Measurements from ENCODE around the gene CHD9.
"Not testable (repeated sequence)": the region's sequence is repeated elsewhere in the genome, so short reads cannot be mapped to it uniquely, and the experiment has no call there.

The CHD9 gene

GRCh38 chr16:53291757-53292392 is 237.1 kb downstream of the CHD9 start:
- no peak for DNase-seq

DNA sequence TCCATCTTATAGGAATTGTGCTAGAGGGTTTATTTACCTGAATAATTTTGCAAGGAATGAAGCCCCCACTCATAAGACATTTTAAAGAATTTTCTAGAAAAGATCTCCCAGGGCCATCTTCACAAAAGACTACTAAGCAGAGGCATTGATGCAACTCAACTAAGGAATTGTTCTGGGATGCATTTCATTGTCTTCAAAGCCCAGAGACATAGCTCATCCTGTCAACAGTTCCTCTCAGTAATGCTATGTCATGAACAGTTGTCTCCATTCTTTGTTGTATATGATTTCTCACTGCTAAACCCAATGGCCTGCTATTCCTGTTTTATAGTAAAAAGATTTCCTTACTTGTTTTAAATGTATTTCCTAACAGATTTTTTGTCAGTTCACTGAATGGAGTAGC is 242.7 kb downstream of the CHD9 start:
- no peak for DNase-seq

GRCh38 chr16:53304334-53304733 is 249.5 kb downstream of the CHD9 start:
- no peak for DNase-seq

DNA sequence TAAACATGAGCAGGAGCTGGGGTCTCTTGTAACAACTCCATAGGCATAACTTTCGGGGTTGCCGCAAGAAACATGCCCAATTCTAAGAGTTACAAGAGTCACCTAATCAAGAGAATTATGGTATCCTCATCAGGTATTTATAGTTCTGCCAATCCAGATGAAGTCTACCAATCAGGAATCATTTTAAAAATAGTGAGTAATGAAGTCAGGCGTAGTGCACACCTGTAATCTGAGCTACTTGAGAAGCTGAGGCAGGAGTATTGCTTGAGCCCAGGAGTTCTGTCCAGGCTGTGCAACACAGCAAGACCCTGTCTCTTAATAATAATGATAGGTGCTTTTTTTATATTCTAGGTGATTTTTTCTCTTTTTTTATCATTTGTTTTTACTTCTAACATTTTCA is 251.0 kb downstream of the CHD9 start:
- DNase-seq, result no peak

GRCh38 chr16:53309457-53309856 is 254.7 kb downstream of the CHD9 start:
- DNase-seq, result no peak

- DNase-seq, result no peak
These were observed 266.2 kb downstream of the CHD9 start for GRCh38 chr16:53320992-53321391.

DNA sequence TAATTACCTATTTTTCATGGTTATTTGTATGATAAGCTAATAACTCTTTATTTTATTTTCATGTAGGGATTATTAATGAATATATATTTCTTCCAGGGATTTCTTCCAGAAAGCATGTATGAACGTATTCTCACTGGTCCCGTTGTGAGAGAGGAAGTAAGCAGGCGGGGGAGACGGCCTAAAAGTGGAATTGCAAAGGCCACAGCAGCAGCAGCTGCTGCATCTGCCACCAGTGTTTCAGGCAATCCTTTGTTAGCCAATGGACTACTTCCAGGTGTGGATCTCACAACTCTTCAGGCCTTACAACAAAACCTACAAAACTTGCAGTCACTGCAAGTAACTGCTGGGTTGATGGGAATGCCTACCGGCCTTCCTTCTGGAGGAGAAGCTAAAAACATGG is 269.1 kb downstream of the CHD9 start:
- no peak for DNase-seq

DNA sequence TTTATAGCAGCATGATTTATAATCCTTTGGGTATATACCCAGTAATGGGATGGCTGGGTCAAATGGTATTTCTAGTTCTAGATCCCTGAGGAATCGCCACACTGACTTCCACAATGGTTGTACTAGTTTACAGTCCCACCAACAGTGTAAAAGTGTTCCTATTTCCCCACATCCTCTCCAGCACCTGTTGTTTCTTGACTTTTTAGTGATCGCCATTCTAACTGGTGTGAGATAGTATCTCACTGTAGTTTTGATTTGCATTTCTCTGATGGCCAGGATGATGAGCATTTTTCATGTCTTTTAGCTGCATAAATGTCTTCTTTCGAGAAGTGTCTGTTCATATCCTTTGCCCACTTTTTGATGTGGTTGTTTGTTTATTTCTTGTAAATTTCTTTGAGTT is 276.2 kb downstream of the CHD9 start:
- DNase-seq, result not testable (repeated sequence)

GRCh38 chr16:53334581-53334980 is 279.8 kb downstream of the CHD9 start:
- DNase-seq, result no peak

- DNase-seq, result no peak
These were observed 282.5 kb downstream of the CHD9 start for GRCh38 chr16:53337294-53337693.

DNA sequence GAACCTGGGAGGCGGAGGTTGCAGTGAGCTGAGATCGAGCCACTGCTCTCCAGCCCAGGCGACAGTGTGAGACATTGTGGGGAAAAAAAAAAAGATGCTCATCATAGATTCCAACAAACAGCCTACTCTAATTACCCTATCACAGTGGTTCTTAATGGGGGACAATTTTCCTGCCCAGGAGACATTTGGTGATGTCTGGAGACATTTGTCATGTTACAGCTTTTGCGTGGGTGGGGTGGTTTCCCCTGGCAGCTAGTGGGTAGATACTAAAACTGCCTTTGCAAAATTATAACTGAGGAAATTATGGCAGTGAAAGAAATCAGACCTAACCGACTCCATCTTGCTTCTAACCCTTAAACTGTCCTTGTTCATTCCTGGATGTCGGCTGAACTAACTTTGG is 287.0 kb downstream of the CHD9 start:
- DNase-seq, result no peak

DNA sequence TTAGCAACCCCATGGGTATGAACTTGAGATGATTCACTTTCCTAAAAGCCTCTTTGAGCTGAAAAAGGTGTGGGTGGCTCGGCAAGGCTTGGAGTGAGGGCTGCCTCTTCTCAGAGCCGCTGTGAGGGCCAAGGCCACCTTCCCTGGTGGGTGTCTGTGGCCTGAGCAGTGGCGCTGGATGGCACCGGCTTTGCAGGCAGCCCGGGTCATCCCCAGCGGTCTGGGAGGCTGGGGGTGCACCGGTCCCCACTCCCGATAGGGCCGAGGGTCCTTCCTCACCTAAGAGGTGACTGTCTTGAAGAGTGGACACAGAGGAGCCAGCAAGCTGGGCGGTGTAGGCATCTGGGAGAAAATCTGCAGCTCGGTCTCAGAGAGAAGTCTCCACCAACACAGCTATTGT is 300.3 kb downstream of the CHD9 start:
- no peak for DNase-seq

DNA sequence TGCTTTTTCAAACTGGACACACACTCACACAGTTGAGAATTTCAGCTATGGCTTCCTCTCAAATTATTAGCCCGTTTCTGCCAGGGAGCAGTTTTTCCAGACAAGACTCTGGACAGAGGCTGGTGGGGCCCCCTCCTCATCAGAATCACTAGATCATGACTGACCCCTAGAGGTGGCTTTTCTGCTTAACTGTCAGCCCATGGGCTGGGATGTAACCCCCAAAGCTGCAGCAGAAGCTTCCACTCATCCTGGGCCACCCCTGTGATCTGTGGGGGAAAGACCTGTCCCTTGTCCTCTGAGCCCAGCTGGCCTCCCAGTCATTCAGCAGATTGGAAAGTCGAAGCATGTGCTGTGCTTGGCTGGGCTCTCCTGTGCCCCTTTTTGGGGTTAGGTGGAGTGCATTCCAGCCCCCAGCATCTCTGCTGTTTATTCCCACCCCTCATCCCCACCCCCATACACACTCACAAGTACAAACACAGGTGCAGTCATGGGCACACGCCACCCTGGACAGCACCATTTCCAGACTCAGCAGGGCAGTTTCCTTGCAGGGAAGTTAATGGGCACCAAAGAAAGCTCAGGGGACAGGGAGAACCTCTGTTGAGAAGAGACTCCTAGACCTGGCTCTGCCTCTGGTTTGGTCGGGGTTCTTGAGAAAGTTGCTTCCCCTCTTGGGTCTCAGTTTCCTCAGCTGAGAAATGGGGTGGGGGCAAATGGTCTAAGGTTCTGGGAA is 301.9 kb downstream of the CHD9 start:
- no peak for DNase-seq

- DNase-seq, result no peak
These were observed 302.4 kb downstream of the CHD9 start for GRCh38 chr16:53357208-53357586.

GRCh38 chr16:53357955-53358354 is 303.2 kb downstream of the CHD9 start:
- no peak for DNase-seq

DNA sequence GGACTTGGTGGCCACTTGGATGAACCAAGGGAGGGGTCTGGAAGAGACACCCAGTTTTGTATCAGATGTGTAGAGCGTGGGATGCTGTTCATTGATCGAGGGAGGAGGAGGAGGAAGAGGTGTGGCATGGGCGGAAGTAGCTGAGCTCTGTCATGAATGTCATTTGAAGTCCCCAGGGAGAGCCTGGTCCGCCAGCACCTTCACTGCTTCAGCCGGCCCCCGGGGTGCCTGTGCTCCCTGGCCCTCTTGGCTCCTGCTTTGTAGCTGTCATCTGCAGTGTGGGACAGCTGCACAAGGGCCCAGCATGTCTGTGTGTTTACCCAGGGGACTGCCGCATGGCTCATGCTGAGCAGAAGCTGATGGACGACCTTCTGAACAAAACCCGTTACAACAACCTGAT is 304.1 kb downstream of the CHD9 start:
- DNase-seq, result no peak

- no peak for DNase-seq
These were observed 315.1 kb downstream of the CHD9 start for GRCh38 chr16:53369921-53370320.

DNA sequence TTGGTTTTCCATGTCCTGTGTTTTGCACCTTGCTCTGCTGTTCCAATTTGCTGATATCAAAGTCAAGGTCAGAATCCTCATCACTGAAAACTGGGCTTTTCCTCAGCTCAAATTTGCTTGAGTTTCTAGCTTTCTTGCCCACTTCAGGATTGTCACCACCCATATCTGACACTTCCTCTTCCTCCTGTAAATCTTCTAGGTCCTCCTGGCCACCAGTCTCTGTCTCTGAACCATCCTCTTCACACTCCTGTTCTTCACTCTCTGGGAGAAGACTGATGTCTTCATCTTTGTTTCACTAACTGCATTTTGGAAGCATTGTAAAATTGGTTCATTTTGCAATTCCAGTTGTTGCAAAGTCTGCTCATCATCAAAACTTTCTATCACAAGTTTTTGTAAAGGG is 316.0 kb downstream of the CHD9 start:
- no peak for DNase-seq

DNA sequence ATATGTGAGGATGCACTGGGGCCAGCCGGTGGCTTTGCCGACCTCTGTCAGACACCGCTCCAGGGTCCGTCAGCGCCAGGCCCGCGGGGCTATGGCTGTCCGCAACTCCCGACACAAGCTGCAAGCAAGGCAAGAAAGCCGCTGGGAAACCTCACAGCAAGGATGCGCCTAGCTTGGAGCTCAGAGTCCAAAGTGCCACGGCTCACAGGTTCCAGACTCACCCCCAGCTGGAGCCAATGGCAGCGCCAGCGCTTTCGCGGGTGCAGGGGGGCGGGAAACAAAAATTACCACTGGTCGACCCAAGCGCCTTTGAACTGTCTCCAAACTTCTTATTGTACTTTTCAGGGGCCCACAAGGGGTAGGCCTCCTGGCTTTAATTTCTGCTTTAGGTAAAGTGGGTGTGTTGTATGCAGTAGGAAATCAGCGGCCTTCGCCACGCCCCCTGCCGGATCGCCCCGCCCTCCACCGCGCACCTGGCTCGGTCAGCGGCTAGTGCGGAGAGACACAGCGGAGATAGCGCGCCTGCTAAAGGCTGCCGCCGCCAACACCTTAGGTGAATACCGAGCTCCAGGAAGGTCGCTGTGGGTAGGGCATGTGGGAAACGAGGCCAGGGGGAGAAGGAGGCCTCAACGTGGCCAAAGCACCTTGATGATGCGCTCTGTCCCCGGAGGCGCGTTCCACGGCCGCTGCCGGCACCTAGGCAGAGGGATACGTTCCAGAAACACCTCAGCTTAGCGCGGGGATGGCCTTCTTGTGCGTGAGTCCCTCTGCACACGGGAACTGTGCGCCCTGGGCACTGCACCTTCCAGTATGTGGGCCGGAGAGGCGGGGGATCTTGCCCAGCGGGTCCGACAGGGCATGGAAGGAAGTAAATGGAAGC is 318.4 kb downstream of the CHD9 start:
- DNase-seq, result no peak

DNA sequence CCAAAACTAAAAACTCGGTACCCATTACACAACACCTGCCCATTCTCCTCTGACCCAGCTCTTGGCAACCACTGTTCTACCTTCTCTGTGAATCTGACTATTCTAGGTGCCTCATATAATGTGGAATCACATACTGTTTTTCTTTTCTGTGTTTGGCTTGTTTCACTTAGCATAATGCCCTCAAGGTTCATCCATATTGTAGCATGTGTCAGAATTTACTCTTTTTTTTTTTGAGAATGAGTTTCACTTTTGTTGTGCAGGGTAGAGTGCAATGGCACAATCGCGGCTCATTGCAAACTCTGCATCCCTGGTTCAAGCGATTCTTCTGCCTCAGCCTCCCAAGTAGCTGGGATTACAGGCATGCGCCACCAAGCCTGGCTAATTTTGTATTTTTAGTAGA is 320.0 kb downstream of the CHD9 start:
- no peak for DNase-seq

- DNase-seq, result no peak
These were observed 323.3 kb downstream of the CHD9 start for GRCh38 chr16:53378138-53378537.

Data from NCI-H2171 treated with DMSO at 0.1 percent for 48 hours (cell line).